Right lobe of liver (tissue), 4 donors: Measurements from ENCODE around the gene DENND2D.

Experiments used
- CTCF ChIP-seq, 4 donors: fragments of 200-600 bp in 3 of 4; fragments of 450-650 bp in 1 of 4; IDR thresholded peaks; one replicate each; pipeline versions ENCODE4 v1.5.1 to v1.8.0; 2016 to 2022; ENCODE audit warnings: antibody characterized with exemption in 4 of 4, mild to moderate bottlenecking in 2 of 4
- POLR2A ChIP-seq: fragments of 450-650 bp; IDR thresholded peaks from one replicate; pipeline ENCODE4 v1.6.1; 2017; ENCODE audit warnings: antibody characterized with exemption, mild to moderate bottlenecking
- donor health status: DM: no; HTN: no; CAD: no.
- donor health status: DM: no; HTN: no; CAD: no.
- donor health status: DM: no; HTN: yes; CAD: no.

GRCh38 chr1:111174070-111174469, 26.4 kb downstream of the DENND2D start:
- TF ChIP-seq POLR2A (no peak), CTCF (IDR thresholded peaks at IDR 0.05) (no peak)
